ENCODE data around the gene ACBD4.

Gene ACBD4

DNA sequence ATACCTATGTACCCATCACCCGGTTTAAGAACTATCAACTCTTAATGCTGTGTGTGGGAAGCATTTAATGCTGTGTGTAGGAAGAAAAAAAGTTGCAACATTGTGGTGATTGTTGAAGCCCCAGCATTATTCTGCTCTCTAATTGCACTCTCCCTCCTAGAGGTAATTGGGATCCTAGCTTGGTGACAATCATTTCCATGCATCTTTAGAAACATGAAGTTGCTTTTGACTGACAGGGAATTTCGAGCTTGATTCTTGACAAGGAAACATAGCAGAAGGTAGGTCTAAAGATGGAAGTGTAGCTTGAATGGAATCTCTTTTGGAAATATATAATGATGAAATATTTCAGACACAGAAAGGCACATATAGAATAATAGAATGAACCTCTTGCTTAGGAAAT, 53.5 kb downstream of the ACBD4 start:
- no peaks in the 10 kb centered on the region for H3K4me1 ChIP-seq (ENCODE audit: insufficient read depth, low read length, poor library complexity, severe bottlenecking)
- H3K9me3 ChIP-seq (ENCODE audit: insufficient read depth, low read depth, low read length) = no peaks in the 10 kb centered on the region
- no peaks in the 10 kb centered on the region for H3K36me3 ChIP-seq (ENCODE audit: insufficient read depth, low read length)
- H3K9me2 ChIP-seq (replicated peaks; ENCODE audit: low read depth, low read length) = no peaks in the 10 kb centered on the region
- H3K79me2 ChIP-seq (ENCODE audit: insufficient read depth, low read length) = no peaks in the 10 kb centered on the region
- H2AFZ ChIP-seq (ENCODE audit: low read length) = no peak overlapping the region
- H3F3A ChIP-seq (ENCODE audit: low read depth) = no peaks in the 10 kb centered on the region
- H3K27me3 ChIP-seq (ENCODE audit: insufficient read depth, low read length, poor library complexity, severe bottlenecking) = no peaks in the 10 kb centered on the region
- H4K20me1 ChIP-seq (ENCODE audit: insufficient read depth, low read length, poor library complexity, severe bottlenecking) = no peaks in the 10 kb centered on the region
- H3K4me2 ChIP-seq (ENCODE audit: low read depth, low read length, poor library complexity, severe bottlenecking) = no peak overlapping the region
- no peak overlapping the region for H3K9ac ChIP-seq (ENCODE audit: low read depth, low read length, poor library complexity, severe bottlenecking)
- no peak for TF ChIP-seq EZH2phosphoT487 (IDR thresholded peaks at IDR 0.05; ENCODE audit: borderline replicate concordance)
- TF ChIP-seq, protein P1, sequence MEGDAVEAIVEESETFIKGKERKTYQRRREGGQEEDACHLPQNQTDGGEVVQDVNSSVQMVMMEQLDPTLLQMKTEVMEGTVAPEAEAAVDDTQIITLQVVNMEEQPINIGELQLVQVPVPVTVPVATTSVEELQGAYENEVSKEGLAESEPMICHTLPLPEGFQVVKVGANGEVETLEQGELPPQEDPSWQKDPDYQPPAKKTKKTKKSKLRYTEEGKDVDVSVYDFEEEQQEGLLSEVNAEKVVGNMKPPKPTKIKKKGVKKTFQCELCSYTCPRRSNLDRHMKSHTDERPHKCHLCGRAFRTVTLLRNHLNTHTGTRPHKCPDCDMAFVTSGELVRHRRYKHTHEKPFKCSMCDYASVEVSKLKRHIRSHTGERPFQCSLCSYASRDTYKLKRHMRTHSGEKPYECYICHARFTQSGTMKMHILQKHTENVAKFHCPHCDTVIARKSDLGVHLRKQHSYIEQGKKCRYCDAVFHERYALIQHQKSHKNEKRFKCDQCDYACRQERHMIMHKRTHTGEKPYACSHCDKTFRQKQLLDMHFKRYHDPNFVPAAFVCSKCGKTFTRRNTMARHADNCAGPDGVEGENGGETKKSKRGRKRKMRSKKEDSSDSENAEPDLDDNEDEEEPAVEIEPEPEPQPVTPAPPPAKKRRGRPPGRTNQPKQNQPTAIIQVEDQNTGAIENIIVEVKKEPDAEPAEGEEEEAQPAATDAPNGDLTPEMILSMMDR (conservative IDR thresholded peaks at IDR 0.05; ENCODE audit: low read length) = no peak
- no peak overlapping the region for H3K4me3 ChIP-seq (ENCODE audit: low read length, poor library complexity, severe bottlenecking)

DNA sequence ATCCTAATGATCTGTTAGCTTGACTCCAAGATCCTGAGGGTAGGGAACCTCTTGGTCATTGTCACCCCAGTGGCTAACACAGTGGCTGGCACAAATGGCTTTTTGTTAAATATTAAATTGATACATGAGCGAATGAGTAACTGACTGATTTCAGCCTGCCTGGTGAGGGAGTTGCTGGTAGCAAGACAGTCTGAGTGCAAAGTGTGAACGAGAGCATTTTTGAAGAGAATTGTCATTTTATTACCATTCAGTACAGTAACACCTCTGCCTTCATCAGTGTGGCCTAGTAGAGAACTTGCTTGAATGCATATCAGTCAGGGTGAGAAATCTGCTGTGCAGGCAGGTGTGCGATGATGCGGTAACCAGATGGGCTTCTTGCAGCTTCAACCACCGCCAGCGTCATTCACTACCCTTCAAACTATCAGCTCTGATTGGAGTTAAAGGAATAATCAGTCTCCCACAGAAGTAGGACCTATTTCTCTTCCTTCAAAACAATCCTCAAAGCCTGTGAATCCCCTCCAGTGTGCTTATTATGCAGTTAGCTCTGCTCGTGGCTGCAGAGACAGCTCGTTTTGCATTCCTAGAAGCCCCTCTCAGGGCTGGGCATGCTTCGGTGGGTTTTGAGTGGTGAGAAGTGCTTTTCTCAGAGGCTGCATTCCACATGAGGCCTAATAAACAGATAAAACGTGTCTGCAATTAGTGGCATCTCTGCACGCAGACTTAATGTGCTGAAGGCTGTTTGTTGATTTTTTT, 55.2 kb downstream of the ACBD4 start:
- Histone ChIP-seq H3K9me2 (replicated peaks; ENCODE audit: low read depth, low read length) (no peaks in the 10 kb centered on the region), H3K36me3 (ENCODE audit: insufficient read depth, low read length) (no peaks in the 10 kb centered on the region), H3K4me1 (ENCODE audit: insufficient read depth, low read length, poor library complexity, severe bottlenecking) (no peaks in the 10 kb centered on the region), H4K20me1 (ENCODE audit: insufficient read depth, low read length, poor library complexity, severe bottlenecking) (no peaks in the 10 kb centered on the region), H3K27me3 (ENCODE audit: insufficient read depth, low read length, poor library complexity, severe bottlenecking) (no peaks in the 10 kb centered on the region), H2AFZ (ENCODE audit: low read length) (no peak overlapping the region), H3F3A (ENCODE audit: low read depth) (no peaks in the 10 kb centered on the region), H3K9ac (ENCODE audit: low read depth, low read length, poor library complexity, severe bottlenecking) (no peak overlapping the region), H3K4me2 (ENCODE audit: low read depth, low read length, poor library complexity, severe bottlenecking) (no peak overlapping the region), H3K9me3 (ENCODE audit: insufficient read depth, low read depth, low read length) (no peaks in the 10 kb centered on the region), H3K4me3 (ENCODE audit: low read length, poor library complexity, severe bottlenecking) (no peak overlapping the region), H3K79me2 (ENCODE audit: insufficient read depth, low read length) (no peaks in the 10 kb centered on the region)
- TF ChIP-seq EZH2phosphoT487 (IDR thresholded peaks at IDR 0.05; ENCODE audit: borderline replicate concordance) = no peak
- TF ChIP-seq, protein P1 (conservative IDR thresholded peaks at IDR 0.05; ENCODE audit: low read length) = no peak

Measured in Loucy (cell line).